M059J (cell line): ENCODE results near the gene SUPT5H. TPM values are rescaled to one million over a fixed set of nuclear protein-coding genes. Genes with fewer than 3 reads are reported as not detected.

Source experiments
- DNase-seq: peaks from one replicate; pipeline ENCODE4 v3.0.0-alpha.2; 2012; ENCODE audit warnings: low read depth
- total RNA-seq: library from RNA; depleted of rRNA; stranded (reverse); fragments of >200 nt; shearing (Covaris generic); gene quantifications from 2 replicates; pipeline ENCODE4 v1.2.3, GENCODE V29; 2014; rRNA removed

Gene SUPT5H
- total RNA-seq, 1 experiment from 2014 or later: 97.7 TPM

GRCh38 chr19:39520541-39521484, 75.4 kb downstream of the SUPT5H start:
- DNase-seq: no peak

DNA sequence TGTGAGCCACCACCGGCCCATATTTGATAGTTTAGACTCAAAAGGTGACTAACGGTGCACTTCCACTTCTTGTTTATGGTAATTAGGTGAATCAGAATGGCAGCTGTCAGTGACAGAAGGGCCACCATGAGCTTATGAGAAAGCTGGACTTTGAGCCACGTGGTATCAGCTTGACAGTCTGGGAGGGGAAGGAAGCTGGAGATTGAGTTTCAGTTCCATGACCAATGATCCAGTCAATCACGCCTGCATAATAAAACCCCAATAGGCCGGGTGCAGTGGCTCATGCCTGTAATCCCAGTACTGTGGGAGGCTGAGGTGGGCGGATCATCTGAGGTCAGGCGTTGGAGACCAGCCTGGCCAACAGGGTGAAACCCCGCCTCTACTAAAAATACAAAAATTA, 79.1 kb downstream of the SUPT5H start:
- DNase-seq: no peak

DNA sequence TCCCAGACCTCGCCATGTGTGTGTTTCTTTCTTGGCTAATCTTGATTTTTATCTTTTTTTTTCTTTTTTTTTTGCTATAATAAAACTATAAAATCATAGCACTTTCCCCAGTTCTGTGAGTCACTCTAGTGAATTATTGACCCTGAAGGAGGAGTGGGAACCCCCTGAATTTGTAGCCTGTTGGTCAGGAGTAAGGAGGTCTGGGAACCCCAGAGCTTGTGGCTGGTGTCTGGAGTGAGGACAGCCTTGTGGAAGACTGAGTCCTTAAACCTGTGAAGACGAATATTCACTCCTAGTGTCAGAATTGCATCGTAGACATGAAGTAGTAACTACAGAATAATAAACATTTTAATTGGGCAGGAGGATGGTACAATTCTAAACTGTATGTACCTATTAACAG, 79.8 kb downstream of the SUPT5H start:
- no peak for DNase-seq

Other genes starting within 250 kb of the SUPT5H start
- gene NCCRP1, start 248.6 kb upstream of the SUPT5H start, total RNA-seq: not detected in 2 replicates
- gene SYCN, start 241.3 kb upstream of the SUPT5H start, total RNA-seq: not detected in 2 replicates
- not detected in 2 replicates for gene IFNL3, start 200.6 kb upstream of the SUPT5H start, total RNA-seq
- not detected in 2 replicates for gene IFNL4, start 196.7 kb upstream of the SUPT5H start, total RNA-seq
- gene IFNL2, start 177.2 kb upstream of the SUPT5H start, total RNA-seq: not detected in 2 replicates
- gene IFNL1, start 149.2 kb upstream of the SUPT5H start, total RNA-seq: 1.3 TPM in 1 of 2 replicates, not detected in the other
- 0.12 TPM in 1 of 2 replicates, not detected in the other for gene LRFN1, start 124.7 kb upstream of the SUPT5H start, total RNA-seq
- 0.54 and 3.2 TPM in 2 replicates for gene GMFG, start 109.5 kb upstream of the SUPT5H start, total RNA-seq
- 45.0 and 96.3 TPM in 2 replicates for gene SAMD4B, start 103.2 kb upstream of the SUPT5H start, total RNA-seq
- gene PAF1, start 54.5 kb upstream of the SUPT5H start, total RNA-seq: 69.0 and 79.3 TPM in 2 replicates
- gene MED29, start 54.2 kb upstream of the SUPT5H start, total RNA-seq: 46.7 and 47.3 TPM in 2 replicates
- gene ZFP36, start 38.7 kb upstream of the SUPT5H start, total RNA-seq: 6.0 and 10.8 TPM in 2 replicates
- 8.6 and 11.7 TPM in 2 replicates for gene PLEKHG2, start 32.9 kb upstream of the SUPT5H start, total RNA-seq
- 26.6 and 28.7 TPM in 2 replicates for gene RPS16, start 9.6 kb upstream of the SUPT5H start, total RNA-seq
- 88.1 and 93.0 TPM in 2 replicates for gene TIMM50, start 35.3 kb downstream of the SUPT5H start, total RNA-seq
- 0.86 and 2.3 TPM in 2 replicates for gene DLL3, start 53.4 kb downstream of the SUPT5H start, total RNA-seq
- gene SELENOV, start 69.6 kb downstream of the SUPT5H start, total RNA-seq: not detected in 2 replicates
- gene EID2B, start 87.3 kb downstream of the SUPT5H start, total RNA-seq: 7.4 and 8.9 TPM in 2 replicates
- 16.4 and 20.0 TPM in 2 replicates for gene EID2, start 94.6 kb downstream of the SUPT5H start, total RNA-seq
- not detected in 2 replicates for gene LGALS13, start 156.9 kb downstream of the SUPT5H start, total RNA-seq
- gene LGALS16, start 210.3 kb downstream of the SUPT5H start, total RNA-seq: not detected in 2 replicates